NCI-H524 treated with DMSO at 0.1 percent for 48 hours (cell line): Measurements from ENCODE around the gene ARL8A.
"Not testable (repeated sequence)": the region's sequence is repeated elsewhere in the genome, so short reads cannot be mapped to it uniquely, and the experiment has no call there.

Source experiments
- DNase-seq: peaks from one replicate; lab custom pipeline; 2025; lab: John Stamatoyannopoulos, UW

The ARL8A gene

GRCh38 chr1:202112859-202113689 lies 31.5 kb downstream of the ARL8A start:
- DNase-seq: no peak

GRCh38 chr1:202111589-202111988 lies 32.9 kb downstream of the ARL8A start:
- DNase-seq: not testable (repeated sequence)

GRCh38 chr1:202110977-202111376 lies 33.6 kb downstream of the ARL8A start:
- no peak for DNase-seq

- no peak for DNase-seq
These were observed 36.5 kb downstream of the ARL8A start for GRCh38 chr1:202107801-202108731.

GRCh38 chr1:202107321-202107761 lies 37.2 kb downstream of the ARL8A start:
- DNase-seq: no peak

GRCh38 chr1:202106340-202107254 lies 37.9 kb downstream of the ARL8A start:
- no peak for DNase-seq

GRCh38 chr1:202105571-202106339 lies 38.8 kb downstream of the ARL8A start:
- no peak for DNase-seq

- no peak for DNase-seq
These were observed 40.5 kb downstream of the ARL8A start for GRCh38 chr1:202104073-202104472.

GRCh38 chr1:202101184-202101583 lies 43.4 kb downstream of the ARL8A start:
- no peak for DNase-seq

GRCh38 chr1:202093858-202094257 lies 50.7 kb downstream of the ARL8A start:
- no peak for DNase-seq

- DNase-seq: no peak
These were observed 53.5 kb downstream of the ARL8A start for GRCh38 chr1:202090994-202091393.

- no peak for DNase-seq
These were observed 56.3 kb downstream of the ARL8A start for GRCh38 chr1:202088206-202088605.

- no peak for DNase-seq
These were observed 57.8 kb downstream of the ARL8A start for GRCh38 chr1:202086579-202087350.

- no peak for DNase-seq
These were observed 58.7 kb downstream of the ARL8A start for GRCh38 chr1:202085682-202086373.

GRCh38 chr1:202084791-202085681 lies 59.5 kb downstream of the ARL8A start:
- no peak for DNase-seq
